SK-N-SH (cell line): ENCODE measurements around the gene GNL3. TPM values are rescaled to one million over a fixed set of nuclear protein-coding genes. Genes with fewer than 3 reads are reported as not detected.

Experiments used
- CTCF ChIA-PET: fragments of 300-600, 350-600 bp; formaldehyde crosslinking; extraction: SDS; loops from one replicate; lab custom pipeline; 2021; lab: Yijun Ruan, JAX
- POLR2A ChIA-PET: fragments of 350-600 bp; sonication (Branson Sonifier 250); formaldehyde crosslinking; extraction: SDS; loops from one replicate; lab custom pipeline; 2020; ENCODE audit warnings: antibody characterized with exemption, inconsistent platforms; lab: Yijun Ruan, JAX
- DNase-seq: peaks from one replicate; pipeline ENCODE4 v3.0.0; 2012
- H2AFZ ChIP-seq: fragments of 200-600 bp; sonication (generic); 2 replicates; pipeline ENCODE4 v1.8.1; 2016; ENCODE audit warnings: antibody characterized with exemption, mild to moderate bottlenecking, low read depth
- H3F3A ChIP-seq: fragments of 200-600 bp; sonication (generic); replicated peaks from 2 replicates; pipeline ENCODE3; 2016; ENCODE audit warnings: antibody characterized with exemption, mild to moderate bottlenecking; ENCODE audit not compliant: insufficient read depth
- H3K27ac ChIP-seq, 2 experiments: fragments of 200-500 bp in 1 of 2; fragments of 200-600 bp in 1 of 2; sonication (Bioruptor generic) in 1 of 2; sonication (generic), shearing (Covaris generic) in 1 of 2; 2 replicates each; pipeline versions ENCODE4 v1.5.1 to v1.6.1; 2014 to 2016; ENCODE audit warnings: low read depth in 2 of 2, inconsistent platforms in 1 of 2, low read length in 1 of 2, mild to moderate bottlenecking in 1 of 2, mixed read lengths in 1 of 2
- H3K27me3 ChIP-seq: fragments of 200-600 bp; sonication (generic), shearing (Covaris generic); 2 replicates; pipeline ENCODE4 v1.6.1; 2016; ENCODE audit warnings: mixed run types; ENCODE audit not compliant: insufficient read depth
- H3K36me3 ChIP-seq, 2 experiments: fragments of 200-500 bp in 1 of 2; fragments of 200-600 bp in 1 of 2; sonication (Bioruptor generic) in 1 of 2; sonication (generic) in 1 of 2; replicated peaks in 1 of 2; 2 replicates each; pipeline versions ENCODE3 to v1.5.1; 2014 to 2016; ENCODE audit warnings: low read length in 1 of 2, mild to moderate bottlenecking in 1 of 2; ENCODE audit not compliant: insufficient read depth in 2 of 2, control insufficient read depth in 1 of 2
- H3K4me1 ChIP-seq, 2 experiments: fragments of 200-500 bp in 1 of 2; fragments of 200-600 bp in 1 of 2; sonication (Bioruptor generic) in 1 of 2; sonication (generic), shearing (Covaris generic) in 1 of 2; 2 replicates each; pipeline versions ENCODE4 v1.5.1 to v1.6.1; 2014 to 2016; ENCODE audit warnings: low read depth in 1 of 2, low read length in 1 of 2, mixed run types in 1 of 2; ENCODE audit not compliant: insufficient read depth in 2 of 2, control insufficient read depth in 1 of 2
- H3K4me2 ChIP-seq: fragments of 200-600 bp; sonication (generic), shearing (Covaris generic); 2 replicates; pipeline ENCODE4 v1.6.1; 2017; ENCODE audit warnings: mixed run types
- H3K4me3 ChIP-seq, 2 experiments: fragments of 200-500 bp in 1 of 2; fragments of 200-600 bp in 1 of 2; sonication (Bioruptor generic) in 1 of 2; sonication (generic), shearing (Covaris generic) in 1 of 2; 2 replicates each; pipeline versions ENCODE4 v1.5.1 to v1.8.1; 2014 to 2016; ENCODE audit warnings: low read depth in 2 of 2, inconsistent platforms in 1 of 2, low read length in 1 of 2, mild to moderate bottlenecking in 1 of 2, mixed read lengths in 1 of 2, moderate library complexity in 1 of 2
- H3K79me2 ChIP-seq: fragments of 200-600 bp; sonication (generic); 2 replicates; pipeline ENCODE4 v1.8.1; 2017; ENCODE audit warnings: mild to moderate bottlenecking; ENCODE audit not compliant: insufficient read depth
- H3K9ac ChIP-seq: fragments of 200-600 bp; sonication (generic); 2 replicates; pipeline ENCODE4 v1.6.1; 2017; ENCODE audit warnings: mixed run types
- H3K9me2 ChIP-seq: fragments of 200-600 bp; sonication (generic); 2 replicates; pipeline ENCODE4 v1.6.1; 2017; ENCODE audit warnings: mixed run types
- H3K9me3 ChIP-seq: fragments of 200-600 bp; sonication (generic); 2 replicates; pipeline ENCODE4 v1.6.1; 2017; ENCODE audit warnings: mixed run types, mild to moderate bottlenecking, moderate library complexity
- H4K20me1 ChIP-seq: fragments of 200-600 bp; sonication (generic); 2 replicates; pipeline ENCODE4 v1.6.1; 2017; ENCODE audit warnings: mild to moderate bottlenecking, mixed run types; ENCODE audit not compliant: insufficient read depth
- ELF1 ChIP-seq: IDR thresholded peaks from 2 replicates; pipeline ENCODE4 v1.4.0; 2012
- EP300 ChIP-seq, 2 experiments: IDR thresholded peaks; 2 replicates each; pipeline versions ENCODE4 v1.4.0 to v1.6.1; 2012; ENCODE audit warnings: borderline replicate concordance in 1 of 2, low read depth in 1 of 2, low read length in 1 of 2
- EZH2phosphoT487 ChIP-seq: fragments of 200-600 bp; sonication (generic); IDR thresholded peaks from 2 replicates; pipeline ENCODE4 v1.6.1; 2017; ENCODE audit warnings: low read depth, mixed run types, mild to moderate bottlenecking, antibody characterized with exemption, moderate library complexity, borderline replicate concordance
- FOXJ3 ChIP-seq: sonication (generic); formaldehyde crosslinking; IDR thresholded peaks from 2 replicates; pipeline ENCODE4 v1.5.1; 2020; ENCODE audit warnings: mild to moderate bottlenecking, missing genetic modification reagents
- FOXM1 ChIP-seq: IDR thresholded peaks from 2 replicates; pipeline ENCODE4 v1.4.0; 2012; ENCODE audit warnings: low read depth, mild to moderate bottlenecking
- GABPA ChIP-seq: IDR thresholded peaks from 2 replicates; pipeline ENCODE4 v1.4.0; 2012; ENCODE audit warnings: low read depth, mild to moderate bottlenecking
- GATA2 ChIP-seq: sonication (generic); formaldehyde crosslinking; IDR thresholded peaks from 2 replicates; pipeline ENCODE4 v1.5.0; 2020; ENCODE audit warnings: mild to moderate bottlenecking, missing genetic modification reagents
- JUND ChIP-seq: IDR thresholded peaks from 2 replicates; pipeline ENCODE4 v1.4.0; 2012
- MEF2A ChIP-seq: IDR thresholded peaks from 2 replicates; pipeline ENCODE4 v1.4.0; 2012; ENCODE audit warnings: low read depth, borderline replicate concordance
- NFIC ChIP-seq: IDR thresholded peaks from 2 replicates; pipeline ENCODE4 v1.4.0; 2012; ENCODE audit warnings: borderline replicate concordance
- NRF1 ChIP-seq: IDR thresholded peaks from 2 replicates; pipeline ENCODE4 v1.6.1; 2012; ENCODE audit warnings: low read depth, mild to moderate bottlenecking, low read length
- RCOR1 ChIP-seq: fragments of 150-350 bp; IDR thresholded peaks from 2 replicates; pipeline ENCODE4 v1.6.1; 2017; ENCODE audit warnings: antibody characterized with exemption, low read length
- RXRA ChIP-seq: IDR thresholded peaks from 2 replicates; pipeline ENCODE4 v1.4.0; 2012; ENCODE audit warnings: low read depth, mild to moderate bottlenecking, borderline replicate concordance
- SIN3A ChIP-seq: IDR thresholded peaks from 2 replicates; pipeline ENCODE4 v1.6.1; 2012; ENCODE audit warnings: low read depth, mild to moderate bottlenecking, low read length, moderate library complexity, borderline replicate concordance
- TAF1 ChIP-seq: IDR thresholded peaks from 2 replicates; pipeline ENCODE4 v1.6.1; 2012; ENCODE audit warnings: low read depth, mild to moderate bottlenecking, low read length, moderate library complexity, borderline replicate concordance
- TCF12 ChIP-seq: IDR thresholded peaks from 2 replicates; pipeline ENCODE4 v1.4.0; 2012
- TEAD4 ChIP-seq: IDR thresholded peaks from 2 replicates; pipeline ENCODE4 v1.4.0; 2012; ENCODE audit warnings: mild to moderate bottlenecking, borderline replicate concordance; ENCODE audit not compliant: insufficient read depth
- WGBS: methylation state at CpG from one replicate; pipeline ENCODE4 v1.1.6; 2017; ENCODE audit warnings: low lambda C conversion rate; 5-methylcytosine and 5-hydroxymethylcytosine counted together
- polyA plus RNA-seq, 3 experiments: library from polyadenylated mRNA; depleted of rRNA; stranded (reverse); fragments of >200 nt; gene quantifications; 2 replicates each; pipeline ENCODE4 v1.2.3, GENCODE V29; 2012
- TF ChIP-seq, protein P1 (sequence below): IDR thresholded peaks from 2 replicates; pipeline ENCODE4 v1.4.0; 2012; ENCODE audit warnings: low read depth
- TF ChIP-seq, protein P2 (sequence below): fragments of 200-600 bp; sonication (generic); IDR thresholded peaks from 2 replicates; pipeline ENCODE4 v1.6.1; 2017; ENCODE audit warnings: antibody characterized with exemption, mild to moderate bottlenecking, moderate library complexity
- TF ChIP-seq, protein P3 (sequence below): IDR thresholded peaks from 2 replicates; pipeline ENCODE4 v1.4.0; 2012; ENCODE audit warnings: low read depth, borderline replicate concordance

GNL3 gene
- polyA plus RNA-seq, 1 of the 3 experiments (the other 2 are of a cell fraction) = 55.0 TPM

DNA sequence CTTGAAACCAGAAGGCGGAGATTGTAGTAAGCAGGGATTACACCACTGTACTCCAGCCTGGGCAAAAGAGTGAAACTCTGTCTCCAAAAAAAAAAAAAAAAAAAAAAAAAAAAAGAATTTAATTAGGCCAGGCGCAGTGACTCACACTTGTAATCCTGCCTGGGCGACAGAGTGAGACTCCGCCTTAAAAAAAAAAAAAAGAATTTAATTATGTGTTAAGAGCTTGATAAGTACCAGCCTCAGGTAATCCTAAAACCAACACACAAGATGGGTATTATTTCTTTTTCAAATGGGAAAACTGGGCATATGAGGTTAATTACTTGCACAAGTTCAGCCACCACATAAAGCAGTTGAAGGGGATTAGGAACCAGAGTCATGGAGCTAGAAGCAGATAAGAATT is 49.2 kb upstream of the GNL3 start (continued):
- TF ChIP-seq, protein P1, sequence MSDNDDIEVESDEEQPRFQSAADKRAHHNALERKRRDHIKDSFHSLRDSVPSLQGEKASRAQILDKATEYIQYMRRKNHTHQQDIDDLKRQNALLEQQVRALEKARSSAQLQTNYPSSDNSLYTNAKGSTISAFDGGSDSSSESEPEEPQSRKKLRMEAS = no peak
- TF ChIP-seq TEAD4 = no peak
- TF ChIP-seq ELF1 = no peak
- TF ChIP-seq JUND = no peak
- no peak for TF ChIP-seq RXRA

DNA sequence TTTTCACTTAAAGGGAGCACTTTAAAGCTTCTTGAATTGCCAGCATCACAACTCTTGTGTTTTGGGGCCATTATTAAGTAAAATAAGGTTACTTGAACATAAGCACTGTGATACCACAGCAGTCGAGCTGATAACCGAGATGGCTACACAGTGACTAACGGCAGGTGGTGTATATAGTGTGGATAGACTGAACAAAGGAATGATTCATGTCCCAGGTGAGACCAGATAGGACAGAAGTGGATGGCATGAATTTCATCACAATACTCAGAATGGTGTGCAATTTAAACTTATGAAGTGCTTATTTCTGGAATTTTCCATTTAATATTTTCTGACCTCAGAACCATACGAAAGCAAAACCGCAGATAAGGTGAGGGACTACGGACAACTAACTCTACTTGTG is 40.3 kb upstream of the GNL3 start:
- 98% methylated on average over 6 of the region's 6 CpGs for WGBS
- no peak overlapping the region for H3K4me2 ChIP-seq
- no peaks in the 10 kb centered on the region for H3K4me1 ChIP-seq
- H3K9me3 ChIP-seq = no peaks in the 10 kb centered on the region
- POLR2A ChIA-PET = no interaction called here
- H3K4me3 ChIP-seq = no peak overlapping the region
- peaks cover 62 to 89% of the 10 kb centered on the region in 2 experiments for H3K36me3 ChIP-seq
- no peak overlapping the region for H3K27ac ChIP-seq
- H4K20me1 ChIP-seq = no peaks in the 10 kb centered on the region
- H3K9ac ChIP-seq = no peak overlapping the region
- peaks cover 16% of the 10 kb centered on the region; the same call in 1 of the 2 replicates for H3K79me2 ChIP-seq
- no peaks in the 10 kb centered on the region for H3K27me3 ChIP-seq
- DNase-seq = no peak
- H3K9me2 ChIP-seq = no peaks in the 10 kb centered on the region; the same call in 1 of the 2 replicates
- TF ChIP-seq, protein P2, sequence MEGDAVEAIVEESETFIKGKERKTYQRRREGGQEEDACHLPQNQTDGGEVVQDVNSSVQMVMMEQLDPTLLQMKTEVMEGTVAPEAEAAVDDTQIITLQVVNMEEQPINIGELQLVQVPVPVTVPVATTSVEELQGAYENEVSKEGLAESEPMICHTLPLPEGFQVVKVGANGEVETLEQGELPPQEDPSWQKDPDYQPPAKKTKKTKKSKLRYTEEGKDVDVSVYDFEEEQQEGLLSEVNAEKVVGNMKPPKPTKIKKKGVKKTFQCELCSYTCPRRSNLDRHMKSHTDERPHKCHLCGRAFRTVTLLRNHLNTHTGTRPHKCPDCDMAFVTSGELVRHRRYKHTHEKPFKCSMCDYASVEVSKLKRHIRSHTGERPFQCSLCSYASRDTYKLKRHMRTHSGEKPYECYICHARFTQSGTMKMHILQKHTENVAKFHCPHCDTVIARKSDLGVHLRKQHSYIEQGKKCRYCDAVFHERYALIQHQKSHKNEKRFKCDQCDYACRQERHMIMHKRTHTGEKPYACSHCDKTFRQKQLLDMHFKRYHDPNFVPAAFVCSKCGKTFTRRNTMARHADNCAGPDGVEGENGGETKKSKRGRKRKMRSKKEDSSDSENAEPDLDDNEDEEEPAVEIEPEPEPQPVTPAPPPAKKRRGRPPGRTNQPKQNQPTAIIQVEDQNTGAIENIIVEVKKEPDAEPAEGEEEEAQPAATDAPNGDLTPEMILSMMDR = no peak
- TF ChIP-seq GATA2 (CRISPR knock-in tag) = no peak
- no peak for TF ChIP-seq TAF1
- TF ChIP-seq GABPA = no peak
- TF ChIP-seq, protein P1 = no peak
- no peak for TF ChIP-seq EZH2phosphoT487
- TF ChIP-seq, protein P3, sequence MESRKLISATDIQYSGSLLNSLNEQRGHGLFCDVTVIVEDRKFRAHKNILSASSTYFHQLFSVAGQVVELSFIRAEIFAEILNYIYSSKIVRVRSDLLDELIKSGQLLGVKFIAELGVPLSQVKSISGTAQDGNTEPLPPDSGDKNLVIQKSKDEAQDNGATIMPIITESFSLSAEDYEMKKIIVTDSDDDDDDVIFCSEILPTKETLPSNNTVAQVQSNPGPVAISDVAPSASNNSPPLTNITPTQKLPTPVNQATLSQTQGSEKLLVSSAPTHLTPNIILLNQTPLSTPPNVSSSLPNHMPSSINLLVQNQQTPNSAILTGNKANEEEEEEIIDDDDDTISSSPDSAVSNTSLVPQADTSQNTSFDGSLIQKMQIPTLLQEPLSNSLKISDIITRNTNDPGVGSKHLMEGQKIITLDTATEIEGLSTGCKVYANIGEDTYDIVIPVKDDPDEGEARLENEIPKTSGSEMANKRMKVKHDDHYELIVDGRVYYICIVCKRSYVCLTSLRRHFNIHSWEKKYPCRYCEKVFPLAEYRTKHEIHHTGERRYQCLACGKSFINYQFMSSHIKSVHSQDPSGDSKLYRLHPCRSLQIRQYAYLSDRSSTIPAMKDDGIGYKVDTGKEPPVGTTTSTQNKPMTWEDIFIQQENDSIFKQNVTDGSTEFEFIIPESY = no peak
- no peak for TF ChIP-seq NFIC
- no peak for TF ChIP-seq MEF2A
- TF ChIP-seq RCOR1 = no peak
- TF ChIP-seq SIN3A = no peak
- no peak for TF ChIP-seq FOXJ3
- TF ChIP-seq TEAD4 = no peak
- TF ChIP-seq NRF1 = no peak
- no peak for TF ChIP-seq EP300 (IDR thresholded peaks at IDR 0.05; ENCODE audit: borderline replicate concordance in 1 of 2, low read depth in 1 of 2, low read length in 1 of 2)
- no peak for TF ChIP-seq TCF12
- TF ChIP-seq ELF1 = no peak
- TF ChIP-seq FOXM1 = no peak
- H2AFZ ChIP-seq = no peak overlapping the region
- CTCF ChIA-PET = no interaction called here
- peaks cover 15% of the 10 kb centered on the region for H3F3A ChIP-seq
